HG03342 (cell line): ENCODE data around the gene MTCL1.

Experiments
- ATAC-seq: cut with Tn5 transposase; IDR thresholded peaks from one replicate; pipeline ENCODE4 v1.9.1; 2021; ENCODE audit warnings: mild to moderate bottlenecking, moderate library complexity; ENCODE audit not compliant: unreplicated experiment

Gene MTCL1

DNA sequence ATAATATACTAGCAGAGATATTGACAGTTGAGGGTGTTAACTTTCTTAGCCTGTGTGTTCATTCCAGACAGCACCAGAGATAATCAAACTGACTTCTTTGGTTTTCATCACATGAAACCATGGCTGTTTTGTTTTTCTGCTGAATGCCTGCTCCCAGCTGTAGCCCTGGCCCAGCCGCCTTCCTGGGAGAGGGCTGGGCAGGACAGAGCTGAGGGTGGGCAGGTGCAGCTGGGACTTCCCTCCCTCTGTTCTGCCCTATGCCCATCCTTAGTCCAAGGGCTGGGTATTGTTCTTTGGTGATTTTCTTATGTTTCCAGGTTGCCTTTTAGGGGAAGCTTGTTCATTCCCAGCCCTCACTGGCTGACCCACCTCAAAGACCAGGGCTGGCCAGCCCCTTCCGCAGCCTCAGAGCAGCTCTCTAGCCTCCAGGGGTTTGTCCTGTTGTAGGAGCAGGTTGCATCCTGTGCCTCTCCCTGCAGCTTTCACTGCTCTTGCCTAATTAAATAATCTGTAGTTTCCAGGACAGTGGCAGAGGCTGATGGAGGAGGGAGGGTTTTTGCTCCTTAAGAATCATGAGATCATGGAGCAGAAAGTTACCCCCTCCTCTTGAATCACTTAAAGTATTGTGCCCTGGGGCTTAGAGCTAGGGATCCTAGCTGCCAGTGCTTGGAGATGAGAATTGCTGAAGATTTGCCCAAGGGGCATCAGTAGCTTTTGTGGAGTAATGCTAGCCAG lies 61.4 kb downstream of the MTCL1 start:
- ATAC-seq = no peak

DNA sequence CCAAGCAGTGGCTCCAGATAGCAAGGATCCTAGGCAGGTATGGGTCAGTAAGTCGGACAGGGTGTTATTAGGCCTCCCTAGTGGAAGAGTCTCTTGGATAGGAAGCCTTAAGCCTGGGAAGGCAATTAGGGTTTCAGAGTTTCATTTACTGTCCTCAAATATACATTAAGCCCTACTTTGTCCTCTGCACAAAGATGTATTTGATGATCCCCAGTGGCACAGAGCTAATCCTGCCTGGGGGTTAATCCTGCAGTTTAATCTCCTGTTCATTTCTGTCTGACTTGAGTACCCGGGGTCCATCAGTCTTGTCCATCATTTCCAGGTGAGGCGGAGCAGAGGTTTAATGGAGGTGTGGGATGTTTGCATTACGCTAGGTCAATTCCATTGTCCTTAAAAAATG lies 62.0 kb downstream of the MTCL1 start:
- ATAC-seq = no peak

DNA sequence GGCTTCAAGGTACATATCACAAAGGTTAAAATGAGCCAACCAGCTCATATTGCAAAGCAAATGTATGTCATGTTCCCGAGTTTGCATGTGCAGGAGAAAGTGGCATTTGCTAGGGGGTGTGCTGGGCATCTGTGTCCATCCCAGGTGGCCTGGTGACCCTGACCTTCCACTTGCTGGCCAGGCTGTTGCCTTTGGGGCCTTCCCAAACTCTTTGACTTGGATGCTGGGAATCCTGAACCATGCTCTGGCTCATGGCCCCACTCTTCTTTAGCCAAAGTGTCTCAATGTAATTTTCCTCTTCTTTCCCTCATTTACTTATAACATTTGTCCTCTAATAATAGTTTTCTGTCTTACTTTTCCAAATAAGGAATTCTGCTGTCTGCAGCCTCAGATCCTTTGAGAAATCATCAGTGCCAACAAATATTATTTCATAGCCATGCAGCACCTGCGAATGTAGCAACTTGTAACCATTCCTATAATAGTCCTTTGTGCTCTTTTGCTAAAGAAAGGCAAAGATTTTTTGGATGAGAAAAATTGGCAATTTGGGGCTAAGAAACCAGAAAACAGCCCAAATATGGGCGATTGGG lies 64.2 kb downstream of the MTCL1 start:
- ATAC-seq = no peak

DNA sequence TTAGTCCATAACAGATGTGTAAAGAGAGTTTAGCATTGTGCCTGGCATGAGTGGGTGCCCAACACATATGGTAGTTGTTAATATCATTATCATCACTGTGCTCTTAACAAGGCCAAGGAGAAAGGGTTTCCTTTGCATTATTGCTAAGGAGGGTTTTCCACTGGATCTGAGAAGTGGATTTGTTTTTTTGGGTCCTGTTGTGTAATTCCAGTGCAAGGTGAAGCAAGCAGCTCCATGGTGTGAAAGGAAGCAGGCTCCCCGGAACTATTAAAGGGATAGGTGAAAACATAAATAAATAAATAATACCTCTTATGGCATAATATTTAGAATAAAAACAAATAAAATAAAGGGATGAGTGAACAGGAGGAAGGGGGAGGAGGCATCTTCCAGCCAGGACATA lies 65.3 kb downstream of the MTCL1 start:
- no peak for ATAC-seq

DNA sequence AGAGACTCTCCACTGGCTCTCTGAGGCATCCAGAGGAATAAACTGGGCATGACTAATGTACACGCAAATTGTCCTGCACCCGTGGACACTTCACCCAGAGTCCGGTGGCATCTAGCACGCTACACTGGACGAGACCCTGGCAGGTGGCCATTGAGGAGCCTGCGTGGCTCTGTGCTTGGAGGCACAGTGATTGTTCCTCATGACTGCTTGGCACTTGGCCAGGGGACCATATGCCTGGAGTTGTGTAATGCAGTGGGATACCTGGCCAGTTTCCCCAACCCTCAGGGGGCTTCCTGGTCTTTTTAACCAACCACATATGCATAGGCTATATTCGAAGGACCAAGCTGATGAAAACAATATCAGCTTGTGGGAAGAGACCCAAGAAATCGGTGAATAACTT lies 66.6 kb downstream of the MTCL1 start:
- ATAC-seq = no peak

DNA sequence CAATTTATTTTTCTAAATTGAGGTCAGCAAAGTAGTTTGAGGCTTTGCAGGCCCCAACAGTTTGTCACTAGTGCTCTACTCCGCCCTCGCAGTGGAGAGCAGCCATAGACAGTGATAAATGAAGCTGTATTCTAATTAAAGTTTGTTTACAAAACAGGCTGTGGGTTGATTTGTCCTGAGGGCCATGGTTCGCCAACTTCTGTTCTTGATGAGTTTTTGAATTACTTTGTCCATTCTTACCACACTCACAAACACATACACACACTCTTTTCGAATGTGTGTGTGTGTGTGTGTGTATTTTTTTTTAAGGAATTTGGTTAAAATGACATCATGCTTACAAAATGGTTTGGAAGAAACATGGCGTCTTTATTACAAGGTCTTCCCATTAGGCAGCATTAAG lies 68.6 kb downstream of the MTCL1 start:
- ATAC-seq = no peak

DNA sequence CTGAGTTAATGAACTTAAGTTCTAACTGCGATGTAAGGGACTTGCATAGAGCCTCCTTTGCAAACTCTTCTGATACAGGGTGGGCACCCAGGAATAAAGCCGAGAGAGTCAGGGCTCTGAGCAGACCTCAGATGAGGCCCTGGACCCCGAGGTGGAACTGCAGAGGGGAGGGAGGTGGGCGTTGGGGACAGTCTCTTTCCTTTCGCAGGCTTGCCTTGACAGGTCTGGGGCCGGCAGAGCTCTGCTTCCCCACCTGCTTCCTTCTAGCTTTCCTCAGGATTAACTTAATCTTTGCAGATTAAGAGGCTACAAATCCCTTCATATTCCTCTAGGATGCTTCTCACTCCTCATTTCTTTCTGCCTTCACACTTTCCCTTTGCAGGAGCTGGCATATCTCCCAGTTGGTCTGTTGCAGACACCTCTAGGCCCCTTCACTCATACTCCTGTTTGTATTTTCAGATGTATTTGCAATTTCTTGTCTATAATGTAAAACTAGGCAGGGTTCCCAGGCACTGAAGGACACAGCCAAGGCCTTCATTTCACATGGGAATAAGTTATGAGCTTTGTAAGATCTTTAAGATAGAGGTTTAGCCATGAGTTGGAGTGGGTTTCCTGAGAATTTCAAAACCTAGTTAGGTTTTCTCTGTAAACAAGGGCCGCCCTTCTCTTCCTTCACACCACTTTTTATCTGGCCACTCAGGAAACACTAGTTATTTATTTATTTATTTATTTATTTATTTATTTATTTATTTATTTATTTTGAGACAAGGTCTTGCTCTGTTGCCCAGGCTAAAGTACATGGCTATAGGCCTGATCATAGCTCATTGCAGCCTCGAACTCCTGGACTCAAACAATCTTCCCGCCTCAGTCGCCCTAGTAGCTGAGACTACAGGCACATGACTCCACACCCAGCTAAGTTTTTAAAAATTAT lies 70.9 kb downstream of the MTCL1 start:
- ATAC-seq = no peak

DNA sequence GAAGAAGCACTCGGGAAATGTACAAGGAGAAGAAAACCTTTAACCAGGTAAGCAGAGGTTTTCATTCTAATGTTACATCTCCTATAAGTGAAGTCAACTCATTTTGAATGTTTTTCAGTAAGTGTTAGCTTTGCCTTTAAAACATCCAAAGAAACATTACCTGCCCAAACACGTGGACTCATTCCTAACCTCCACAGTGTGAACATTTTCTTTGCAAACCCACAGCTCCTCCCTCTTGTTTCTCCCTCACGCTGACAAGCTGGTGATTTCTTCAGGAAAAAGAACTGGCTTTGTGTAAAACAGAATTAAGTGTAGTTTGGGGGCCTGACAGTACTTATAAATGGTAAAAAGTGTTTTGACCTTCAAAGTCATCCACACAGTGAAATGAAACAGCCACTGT lies 72.5 kb downstream of the MTCL1 start:
- no peak for ATAC-seq

DNA sequence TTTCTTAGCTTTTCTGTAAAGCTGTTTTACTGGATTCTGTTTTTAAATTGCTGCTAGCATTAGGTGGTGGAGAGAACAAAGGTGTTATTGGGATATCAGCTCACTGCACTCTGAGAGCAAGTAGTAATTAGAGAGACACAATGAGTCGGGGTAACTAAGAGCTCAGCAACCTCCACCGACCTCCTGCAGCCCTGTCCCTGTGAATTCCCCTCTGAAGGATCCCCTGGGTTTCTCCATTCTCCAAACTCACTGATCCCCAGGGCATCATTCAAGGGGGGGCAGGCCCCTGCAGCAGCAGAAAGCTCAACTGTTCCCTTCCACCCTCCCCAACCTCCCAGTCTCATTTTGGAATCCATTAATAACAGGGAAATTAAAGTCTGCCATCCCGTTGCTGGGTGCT lies 73.0 kb downstream of the MTCL1 start:
- no peak for ATAC-seq

DNA sequence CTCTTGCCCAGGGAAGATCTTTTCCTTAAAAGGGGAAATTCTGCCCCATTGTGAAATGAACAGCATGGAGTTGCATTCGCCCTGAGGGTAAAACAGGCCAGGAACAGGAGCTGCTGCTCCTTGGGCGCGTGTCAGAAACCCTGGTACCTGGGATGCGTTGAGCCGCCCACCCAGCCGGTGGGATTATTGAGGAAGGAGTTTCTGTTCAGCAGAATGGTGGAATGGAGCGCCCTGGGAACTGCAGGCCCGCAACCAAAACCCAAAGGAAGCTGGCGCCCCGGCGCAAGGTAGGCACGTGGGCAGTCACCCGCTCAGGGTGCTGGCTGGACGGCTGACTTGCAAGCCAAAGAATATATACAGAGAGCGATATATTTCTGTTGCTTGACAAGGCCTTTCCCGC lies 73.5 kb downstream of the MTCL1 start:
- no peak for ATAC-seq

DNA sequence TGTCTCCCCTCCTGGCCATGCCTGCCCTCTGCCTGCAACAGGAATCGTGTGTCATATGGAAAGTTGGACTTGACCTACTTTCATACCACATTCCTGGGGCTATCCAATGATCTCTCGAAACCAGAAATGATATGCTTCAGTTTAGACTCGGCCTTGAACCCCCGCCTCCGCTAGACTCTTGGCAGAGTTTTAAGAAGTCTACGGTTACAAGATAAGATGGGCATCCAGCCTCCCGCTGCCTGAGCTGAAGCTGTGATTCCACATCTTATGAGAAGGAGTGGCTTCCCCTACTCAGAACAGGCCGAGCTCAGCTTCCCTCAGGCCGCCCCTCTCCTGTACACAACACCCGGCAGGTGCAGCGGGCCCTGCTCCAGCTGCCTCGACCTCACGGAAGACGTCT lies 73.9 kb downstream of the MTCL1 start:
- no peak for ATAC-seq

DNA sequence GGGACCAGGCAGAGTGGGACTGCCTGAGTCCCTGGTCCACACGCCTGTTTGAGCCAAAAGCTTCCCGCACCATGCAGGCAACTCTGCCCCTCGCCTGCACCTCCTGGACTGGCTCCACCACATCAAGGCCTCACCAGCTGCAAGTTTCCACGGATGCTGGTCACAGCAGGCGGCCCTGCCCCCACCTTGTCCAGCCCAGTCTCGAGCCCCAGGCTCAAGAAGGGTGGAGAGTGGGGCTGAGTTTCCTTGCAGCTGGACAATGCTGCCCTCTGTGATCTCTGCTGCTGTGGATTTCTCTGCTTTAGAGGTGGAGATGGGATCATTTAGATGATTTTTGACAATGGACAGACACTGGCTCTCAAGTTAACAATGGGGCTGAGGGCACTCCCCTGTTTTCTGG lies 74.9 kb downstream of the MTCL1 start:
- ATAC-seq = no peak

DNA sequence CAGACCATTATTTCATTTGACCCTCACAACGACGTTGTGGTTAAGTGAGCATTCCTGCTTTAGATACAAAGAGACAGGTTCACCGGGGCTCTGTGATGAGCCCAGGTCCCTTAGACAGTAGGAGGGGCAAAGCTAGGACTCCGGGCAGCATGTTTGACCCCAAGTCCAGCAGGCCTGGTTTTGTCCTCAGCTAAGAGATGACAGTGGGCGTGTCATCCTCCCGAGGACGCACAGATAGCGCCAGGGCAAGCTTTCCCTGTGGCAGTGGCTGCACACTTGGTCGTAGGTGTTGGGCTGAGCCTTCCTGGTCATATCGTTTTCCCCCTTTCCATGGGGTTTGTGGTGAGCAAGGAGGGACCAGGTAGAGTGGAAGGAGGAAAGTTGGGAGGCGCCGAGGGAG lies 76.3 kb downstream of the MTCL1 start:
- ATAC-seq = no peak

DNA sequence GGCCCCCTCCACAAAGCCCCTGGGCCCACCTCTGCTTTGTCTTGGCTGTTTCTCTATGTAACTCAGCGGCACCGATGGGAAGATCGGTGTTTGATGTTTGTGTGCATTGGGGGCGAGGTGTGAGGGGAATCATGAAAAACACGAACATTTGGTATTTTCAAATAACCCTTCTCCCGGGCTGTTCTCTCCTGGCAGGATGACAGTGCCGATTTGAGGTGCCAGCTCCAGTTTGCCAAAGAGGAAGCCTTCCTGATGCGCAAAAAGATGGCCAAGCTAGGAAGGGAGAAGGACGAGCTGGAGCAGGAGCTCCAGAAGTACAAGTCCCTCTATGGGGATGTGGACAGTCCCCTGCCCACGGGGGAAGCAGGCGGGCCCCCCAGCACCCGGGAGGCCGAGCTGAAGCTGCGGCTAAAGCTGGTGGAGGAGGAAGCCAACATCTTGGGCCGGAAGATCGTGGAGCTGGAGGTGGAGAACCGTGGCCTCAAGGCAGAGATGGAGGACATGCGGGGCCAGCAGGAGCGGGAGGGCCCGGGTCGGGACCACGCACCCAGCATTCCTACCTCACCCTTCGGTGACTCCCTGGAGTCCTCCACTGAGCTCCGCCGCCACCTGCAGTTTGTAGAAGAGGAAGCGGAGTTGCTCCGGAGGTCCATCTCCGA lies 78.1 kb downstream of the MTCL1 start:
- no peak for ATAC-seq

DNA sequence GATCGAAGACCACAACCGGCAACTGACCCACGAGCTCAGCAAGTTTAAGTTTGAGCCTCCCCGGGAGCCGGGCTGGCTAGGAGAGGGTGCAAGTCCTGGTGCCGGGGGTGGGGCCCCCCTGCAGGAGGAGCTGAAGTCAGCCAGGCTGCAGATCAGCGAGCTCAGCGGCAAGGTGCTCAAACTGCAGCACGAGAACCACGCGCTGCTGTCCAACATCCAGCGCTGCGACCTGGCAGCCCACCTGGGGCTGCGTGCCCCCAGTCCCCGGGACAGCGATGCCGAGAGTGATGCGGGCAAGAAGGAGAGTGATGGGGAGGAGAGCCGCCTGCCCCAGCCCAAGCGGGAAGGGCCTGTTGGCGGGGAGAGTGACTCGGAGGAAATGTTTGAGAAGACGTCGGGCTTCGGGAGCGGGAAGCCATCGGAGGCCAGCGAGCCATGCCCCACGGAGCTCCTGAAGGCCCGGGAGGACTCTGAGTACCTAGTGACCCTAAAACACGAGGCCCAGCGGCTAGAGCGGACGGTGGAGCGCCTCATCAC lies 78.7 kb downstream of the MTCL1 start:
- no peak for ATAC-seq

DNA sequence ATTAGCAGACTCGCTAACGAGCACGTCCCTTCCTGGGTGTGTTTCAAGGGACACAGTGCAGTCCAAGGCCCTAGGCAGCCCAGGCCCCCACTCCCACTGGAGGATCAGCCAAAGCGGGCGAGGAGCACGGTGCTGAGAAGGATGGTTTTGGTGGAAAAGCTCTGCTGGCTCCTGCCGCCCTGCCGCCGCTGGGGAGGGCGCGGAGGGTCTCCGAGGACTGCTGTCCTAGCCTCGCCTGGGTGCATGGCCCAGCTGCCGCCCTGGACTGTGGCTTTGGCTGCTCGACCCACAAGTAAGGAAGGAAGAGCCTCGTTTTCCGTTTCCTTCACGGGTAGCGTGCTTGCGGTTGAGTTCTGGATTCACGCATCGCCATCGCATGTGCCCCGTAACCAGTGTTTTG lies 79.9 kb downstream of the MTCL1 start:
- no peak for ATAC-seq

DNA sequence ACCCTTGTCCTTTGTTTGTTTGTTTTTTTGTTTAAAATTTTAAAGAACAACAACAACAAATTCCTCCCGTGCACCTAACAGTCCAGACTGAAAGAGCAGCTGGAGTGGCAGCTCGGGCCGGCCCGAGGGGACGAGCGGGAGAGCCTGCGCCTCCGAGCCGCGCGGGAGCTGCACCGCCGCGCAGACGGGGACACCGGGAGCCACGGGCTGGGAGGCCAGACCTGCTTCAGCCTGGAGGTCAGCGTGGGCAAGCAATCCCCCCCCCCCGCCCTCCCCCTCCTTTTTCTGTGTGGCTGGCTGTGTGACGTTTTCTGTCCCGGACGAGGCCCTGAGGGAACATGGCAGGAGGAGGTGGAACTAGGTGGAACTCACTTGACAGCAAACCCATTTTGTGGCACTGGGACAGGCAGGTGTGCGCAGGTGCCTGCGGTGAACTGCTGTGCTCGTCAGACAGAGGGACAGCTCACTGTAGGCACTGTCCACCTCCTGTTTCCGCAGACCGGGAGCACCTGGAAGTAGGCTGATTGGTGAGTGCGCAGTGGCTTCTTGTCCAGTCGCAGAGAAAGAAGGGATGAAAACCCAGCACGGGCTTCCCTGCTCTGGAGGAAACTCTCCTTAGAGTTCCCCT lies 80.6 kb downstream of the MTCL1 start:
- ATAC-seq = no peak

DNA sequence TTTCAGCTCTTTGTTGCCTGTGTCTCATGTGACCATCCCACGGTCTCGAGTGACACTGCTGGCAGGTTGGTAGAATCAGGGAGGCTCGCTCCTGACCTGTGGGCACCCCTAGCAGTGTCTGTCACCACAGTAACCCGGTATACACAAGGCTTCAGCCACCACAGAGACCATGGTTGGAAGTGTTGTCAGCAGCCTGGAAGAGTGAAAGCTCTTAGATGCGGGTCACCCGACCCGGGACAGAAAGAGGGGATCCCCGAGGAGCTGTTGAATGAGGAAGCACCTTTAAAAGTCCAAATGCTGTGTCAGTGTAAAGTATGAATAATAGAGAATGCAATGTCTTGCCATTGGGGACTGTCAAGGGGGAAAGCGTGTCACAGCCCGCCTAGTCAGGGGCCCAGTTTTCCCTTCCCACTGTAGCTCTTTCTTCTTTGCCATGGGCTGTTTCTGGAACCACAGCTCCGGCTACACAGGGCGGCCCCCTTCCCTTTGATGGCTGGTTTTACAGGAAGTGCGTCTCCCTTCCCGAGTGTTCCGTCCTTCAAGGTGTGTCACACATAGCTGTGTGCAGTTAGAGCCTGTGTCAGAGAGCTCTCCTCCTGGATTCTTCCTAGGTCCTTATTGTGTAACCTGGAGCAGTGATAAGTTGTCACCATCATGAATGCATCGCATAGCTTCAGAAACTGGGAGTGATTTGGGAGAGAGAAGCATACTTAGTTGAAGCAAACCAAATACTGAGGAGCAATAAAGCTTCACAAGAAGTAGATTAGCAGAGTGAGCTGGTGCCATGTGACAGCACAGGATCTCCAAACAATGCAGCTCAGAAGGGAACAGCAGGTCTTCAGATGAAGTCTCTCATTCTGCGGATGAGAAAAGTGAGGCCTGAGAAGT lies 81.4 kb downstream of the MTCL1 start:
- ATAC-seq = no peak

DNA sequence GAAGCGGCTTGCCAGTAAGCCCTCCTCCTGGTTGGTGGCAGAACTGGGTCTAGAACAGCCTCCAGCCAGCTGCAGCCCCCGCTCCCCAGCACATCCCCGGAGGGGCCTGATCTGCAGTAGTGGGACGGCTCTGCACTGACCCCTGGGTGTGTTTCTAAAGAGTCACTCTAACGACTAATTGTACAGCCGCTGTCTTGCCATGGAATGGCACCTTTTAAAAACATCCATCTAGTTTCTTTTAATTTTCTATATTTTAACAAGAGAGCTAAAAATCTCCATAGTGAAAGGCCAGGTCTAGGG lies 82.0 kb downstream of the MTCL1 start:
- no peak for ATAC-seq

DNA sequence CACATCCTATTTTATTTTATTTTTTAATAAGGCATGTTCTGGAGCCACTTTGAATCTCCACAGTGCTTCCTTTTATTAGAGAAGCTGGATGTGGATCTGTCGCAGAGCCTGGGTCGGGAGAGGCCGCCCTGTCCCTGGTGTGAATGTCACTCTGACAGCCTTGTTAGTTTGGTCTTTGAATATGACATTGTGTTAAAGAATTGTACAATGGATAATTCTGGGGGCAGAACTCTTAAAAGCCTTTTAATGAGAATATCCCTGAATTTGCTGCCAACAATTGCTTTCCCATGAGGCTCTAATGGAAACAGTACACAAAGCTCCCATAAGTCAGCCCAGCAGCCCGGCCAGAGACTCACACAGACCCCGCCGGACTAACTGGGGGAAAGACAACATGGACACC lies 82.4 kb downstream of the MTCL1 start:
- ATAC-seq = no peak
